ENCODE data around the gene PPFIA4.

Gene PPFIA4

DNA sequence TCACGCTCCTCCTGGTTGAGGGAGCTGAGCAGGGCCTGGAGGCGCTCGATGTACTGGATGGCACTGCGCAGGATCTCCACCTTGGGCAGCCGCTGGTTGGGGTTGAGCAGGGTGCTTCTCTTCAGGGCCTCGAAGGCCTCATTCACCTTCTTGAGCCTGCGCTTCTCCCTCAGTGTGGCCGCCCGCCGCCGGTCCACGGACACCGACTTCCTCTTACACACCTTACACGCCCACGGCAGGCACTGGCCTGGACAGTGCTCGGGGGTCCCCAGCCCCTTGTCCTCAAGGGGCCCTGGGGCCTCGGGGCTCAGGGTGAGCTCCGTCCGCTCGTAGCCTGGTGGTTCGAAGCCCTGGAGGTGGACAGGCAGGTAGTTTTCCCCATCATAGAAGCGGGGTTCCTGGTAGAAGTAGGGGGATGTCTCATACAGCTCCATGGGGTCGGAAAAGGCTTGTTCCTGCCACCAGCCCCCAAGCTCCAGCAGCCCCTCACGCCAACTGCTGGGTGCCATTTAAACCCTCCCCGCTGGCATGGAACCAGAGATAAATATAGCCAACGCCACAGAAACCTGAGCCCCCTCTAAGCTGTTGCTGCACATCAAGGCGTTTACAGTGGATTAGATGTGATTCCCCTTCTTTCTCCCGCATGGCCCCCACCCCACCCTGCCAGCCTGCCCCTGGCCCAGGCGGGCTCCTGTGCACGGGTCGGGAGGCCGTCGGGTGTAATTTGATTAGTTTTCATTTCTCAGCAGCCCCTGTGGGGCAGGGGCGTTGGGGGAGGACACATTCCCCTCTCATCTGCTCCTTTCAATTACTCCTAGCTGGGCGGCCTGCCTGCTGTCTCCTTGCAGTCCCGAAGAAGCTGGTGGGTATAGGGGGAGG lies 59.5 kb downstream of the PPFIA4 start, which contains the start of gene MYOG:
MYOG (minus strand) TSS at position 485 of the 879 bp plus-strand sequence; CDS start at position 434, 51 bp downstream.
- DNase-seq: no peak

DNA sequence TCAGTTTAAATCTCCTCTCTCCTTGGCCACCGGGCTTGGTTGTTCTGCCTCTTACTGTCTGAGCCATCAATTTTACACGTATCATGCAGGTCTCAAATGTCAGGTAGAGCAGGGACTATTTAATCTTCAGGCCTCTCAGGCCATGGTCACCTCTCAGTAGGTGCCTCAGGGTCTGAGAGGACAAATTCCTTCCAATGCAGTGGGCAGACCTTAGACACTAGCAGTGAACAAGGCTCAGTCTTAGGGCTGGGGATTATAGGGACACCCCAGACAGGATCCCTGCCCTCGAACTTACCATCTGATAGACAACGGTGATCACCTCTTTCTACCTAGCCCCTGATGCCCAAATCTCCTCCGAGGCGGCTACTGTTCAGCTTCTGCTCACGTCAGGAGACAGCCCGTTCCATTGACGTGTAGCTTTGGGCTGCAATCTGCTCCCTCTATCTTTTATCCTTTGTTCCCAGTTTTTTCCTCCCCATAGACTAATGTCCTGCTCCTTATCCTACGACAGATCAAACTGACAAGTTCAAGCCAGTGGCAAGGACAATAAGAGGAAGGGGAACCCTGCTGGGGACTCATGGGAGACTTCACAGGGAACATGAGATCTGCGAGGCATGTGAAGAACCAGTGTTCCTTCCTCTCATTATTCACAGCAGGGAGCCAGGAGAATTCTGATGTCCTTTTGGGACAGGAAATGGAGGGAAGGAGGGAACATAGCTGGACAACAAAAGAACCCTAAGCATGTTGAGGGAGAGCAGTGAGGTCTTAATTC lies 60.9 kb downstream of the PPFIA4 start:
- DNase-seq: no peak

DNA sequence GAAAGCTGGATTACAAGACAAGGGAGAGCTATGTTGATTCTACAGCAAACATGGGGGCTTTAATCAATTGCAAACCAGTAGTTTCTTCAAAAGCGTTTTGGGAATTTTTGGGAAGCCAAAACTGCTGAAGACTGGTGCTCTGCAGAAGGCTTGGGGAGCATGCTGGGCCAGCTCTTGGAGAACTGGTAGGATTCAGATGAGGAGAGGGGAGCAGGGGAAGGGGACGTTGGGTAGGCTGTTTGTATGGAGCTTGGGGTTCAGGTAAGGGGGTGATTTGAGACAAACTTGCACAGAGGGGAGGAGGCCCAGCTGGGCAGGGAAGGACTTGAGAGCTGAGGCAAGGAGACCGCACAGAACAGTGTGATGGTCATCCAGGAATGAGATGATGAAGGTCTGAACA lies 62.1 kb downstream of the PPFIA4 start:
- no peak for DNase-seq

DNA sequence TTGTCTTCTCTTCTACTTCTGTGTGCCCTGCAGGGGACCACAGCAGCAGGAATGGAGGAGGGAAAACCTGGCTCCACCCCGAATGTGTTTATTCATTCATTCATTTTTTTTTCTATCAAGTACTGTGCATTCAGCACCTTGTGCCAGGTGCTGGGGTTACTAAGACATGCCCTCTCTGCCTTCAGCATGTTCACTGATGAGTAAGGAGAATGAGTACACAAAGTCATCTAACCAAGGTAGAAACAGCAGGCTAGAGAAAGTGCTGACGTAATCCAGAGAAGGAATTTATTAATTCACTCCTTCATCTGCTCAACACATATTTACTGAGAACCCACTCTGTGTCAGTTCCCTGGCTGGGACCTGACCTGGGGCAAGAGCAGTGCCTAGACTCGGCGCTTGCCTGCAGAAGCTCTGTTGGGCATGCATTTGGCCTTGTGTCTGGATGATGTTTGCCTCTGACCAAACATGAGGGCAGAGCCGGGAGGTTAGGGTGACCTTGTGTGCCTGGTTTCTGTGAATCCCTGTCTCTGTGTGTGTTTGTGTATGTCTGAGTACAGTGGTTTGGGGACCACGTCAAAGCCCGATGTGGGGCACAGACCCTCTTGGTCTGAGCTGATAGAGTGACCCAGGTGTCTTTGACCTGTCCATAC lies 62.8 kb downstream of the PPFIA4 start:
- no peak for DNase-seq

DNA sequence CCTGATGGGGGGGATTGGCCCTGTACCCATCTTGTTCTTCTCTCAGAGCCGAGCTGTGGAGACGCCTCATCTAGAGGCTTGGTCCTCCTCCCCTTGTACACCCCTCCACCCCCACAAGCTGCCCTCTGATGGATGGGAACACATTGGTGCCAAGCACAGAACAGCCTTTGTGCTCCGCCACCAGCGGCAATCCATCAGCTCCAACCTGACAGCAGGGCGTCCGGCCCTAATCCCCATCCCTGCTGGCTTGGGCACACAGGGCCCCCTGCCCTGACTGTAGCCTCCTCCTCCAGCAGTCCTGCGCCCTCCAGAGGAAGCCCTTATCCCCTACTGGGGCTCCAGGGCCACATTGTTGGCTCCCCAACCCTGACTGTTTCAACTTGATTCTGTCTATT lies 63.4 kb downstream of the PPFIA4 start:
- no peak for DNase-seq

DNA sequence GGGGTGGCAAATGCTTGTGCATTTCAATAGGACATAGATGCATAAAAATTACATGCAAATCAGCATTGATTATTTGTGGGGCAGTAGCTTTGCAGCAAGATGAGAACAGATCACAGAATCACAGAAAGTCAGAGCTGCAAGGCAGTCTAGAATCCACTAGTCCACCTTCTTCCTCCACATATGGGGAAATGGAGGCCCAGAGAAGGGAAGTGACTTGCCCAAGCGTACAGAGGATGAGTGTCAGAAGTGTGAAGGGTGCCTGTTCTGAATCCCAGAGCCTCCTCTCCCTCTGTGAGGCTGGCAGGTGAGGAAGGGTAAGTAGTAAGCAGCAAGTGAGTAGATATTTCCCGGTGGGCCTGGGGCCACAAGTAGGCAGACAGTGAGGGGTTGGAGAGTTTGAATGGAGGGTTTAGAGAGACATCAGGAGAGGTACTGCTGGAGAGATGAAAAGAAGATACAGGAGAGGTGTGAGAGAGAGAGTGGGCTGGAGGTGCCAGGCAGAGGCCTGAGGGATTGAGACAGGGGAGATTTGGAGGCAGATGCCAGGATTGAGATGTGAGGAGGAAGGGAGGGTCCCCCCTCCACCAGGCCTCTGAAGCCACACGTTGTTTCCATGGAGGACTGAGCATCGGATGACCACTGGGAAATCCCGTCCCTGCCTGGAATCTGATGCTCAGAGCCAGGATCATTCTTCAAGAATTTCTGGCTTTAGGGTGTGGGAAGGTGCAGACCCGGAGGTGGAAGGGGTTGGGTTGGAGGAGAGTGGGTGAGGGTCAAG lies 64.3 kb downstream of the PPFIA4 start:
- no peak for DNase-seq

DNA sequence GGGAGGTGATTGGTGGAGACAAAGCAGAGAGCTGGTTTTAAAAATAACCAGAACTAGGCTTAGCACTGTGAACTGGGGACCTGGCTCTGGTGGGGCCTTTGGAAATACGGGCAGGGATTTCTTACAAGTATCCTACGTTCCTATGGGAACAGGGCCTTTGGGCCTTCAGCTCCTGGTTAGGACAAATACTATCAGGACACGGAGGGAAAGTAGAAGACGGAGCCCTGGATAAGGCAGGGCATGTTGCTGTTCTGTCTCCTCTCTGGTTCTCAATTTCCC lies 64.8 kb downstream of the PPFIA4 start:
- no peak for DNase-seq

DNA sequence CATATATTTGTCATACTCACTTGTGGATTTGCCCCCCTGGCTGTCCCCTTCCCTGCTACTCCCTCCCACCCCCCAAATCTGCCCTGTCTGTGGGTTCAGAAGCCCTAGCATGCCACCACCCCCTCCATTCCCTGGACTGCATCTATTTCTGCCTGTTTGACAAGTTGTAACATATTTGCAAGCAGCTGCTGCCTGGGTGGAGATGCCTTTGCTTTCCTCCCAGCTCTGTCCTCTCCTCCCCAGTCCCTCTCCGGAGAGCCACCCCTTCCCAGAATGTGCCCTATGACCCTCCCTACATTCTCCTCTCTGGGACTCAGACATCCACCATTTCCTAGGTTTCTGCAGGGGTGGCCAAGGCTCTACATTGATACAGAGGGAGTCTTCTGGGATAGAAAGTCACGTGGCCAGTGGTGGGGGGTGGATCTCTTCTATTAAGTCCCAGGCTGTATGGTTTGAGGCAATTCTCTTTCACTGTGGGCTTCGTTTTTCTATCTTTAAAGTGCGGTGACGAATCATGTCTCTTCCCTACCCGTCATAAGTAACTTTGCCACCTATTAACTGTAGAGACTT lies 65.6 kb downstream of the PPFIA4 start:
- DNase-seq: no peak

DNA sequence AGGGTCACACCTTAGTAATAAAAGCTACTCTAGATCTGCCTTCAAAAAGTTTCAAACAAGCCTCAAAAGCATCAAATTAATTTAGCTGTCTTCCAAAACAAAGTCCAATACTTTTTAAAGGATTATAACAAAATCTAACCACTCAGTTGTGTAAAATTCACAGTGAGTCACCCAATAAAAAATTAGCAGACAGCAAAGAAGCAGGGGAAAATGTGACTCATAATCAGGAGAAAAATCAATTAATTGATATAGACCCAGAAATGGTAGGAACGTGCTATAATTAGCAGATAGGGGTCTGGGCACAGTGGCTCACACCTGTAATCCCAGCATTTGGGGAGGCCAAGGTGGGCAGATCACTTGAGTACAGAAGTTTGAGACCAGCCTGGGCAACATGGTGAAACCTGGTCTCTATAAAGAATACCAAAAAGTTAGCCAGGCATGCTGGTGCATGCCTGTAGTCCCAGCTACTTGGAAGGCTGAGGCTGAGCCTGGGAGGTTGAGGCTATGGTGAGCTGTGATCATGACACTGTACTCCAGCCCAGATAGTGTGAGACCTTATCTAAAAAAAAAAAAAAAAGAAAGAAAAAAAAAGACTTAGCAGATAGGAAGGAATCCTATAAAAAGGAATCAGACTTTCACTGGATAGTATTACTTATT lies 67.6 kb downstream of the PPFIA4 start:
- DNase-seq: no peak

DNA sequence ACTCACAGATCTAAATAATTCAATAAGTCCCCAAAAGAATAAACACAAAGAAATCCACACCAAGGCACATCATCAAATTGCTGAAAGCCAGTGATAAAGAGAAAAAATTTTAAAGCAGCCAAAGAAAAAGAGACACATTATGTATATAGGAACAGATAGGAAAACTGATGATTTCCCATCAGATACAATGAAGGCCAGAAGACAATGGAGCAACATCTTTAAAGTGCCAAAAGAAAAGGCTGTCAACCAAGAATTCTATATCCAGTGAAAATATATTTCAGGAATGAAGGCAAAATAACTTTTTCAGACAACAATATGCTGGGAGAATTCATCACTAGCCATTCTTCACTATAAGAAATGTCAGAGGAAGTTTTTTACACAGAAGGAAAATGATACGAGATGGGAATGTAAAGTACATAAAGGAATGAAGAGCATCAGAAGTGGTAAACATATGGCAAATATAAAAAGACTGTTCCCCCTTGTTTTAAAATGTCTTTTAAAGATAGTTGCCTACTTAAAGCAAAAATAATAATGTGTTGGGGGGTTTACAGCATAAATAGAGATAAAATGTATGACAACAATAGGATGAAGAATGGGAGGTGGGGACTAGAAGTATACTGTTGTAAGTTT lies 68.9 kb downstream of the PPFIA4 start:
- DNase-seq: no peak

DNA sequence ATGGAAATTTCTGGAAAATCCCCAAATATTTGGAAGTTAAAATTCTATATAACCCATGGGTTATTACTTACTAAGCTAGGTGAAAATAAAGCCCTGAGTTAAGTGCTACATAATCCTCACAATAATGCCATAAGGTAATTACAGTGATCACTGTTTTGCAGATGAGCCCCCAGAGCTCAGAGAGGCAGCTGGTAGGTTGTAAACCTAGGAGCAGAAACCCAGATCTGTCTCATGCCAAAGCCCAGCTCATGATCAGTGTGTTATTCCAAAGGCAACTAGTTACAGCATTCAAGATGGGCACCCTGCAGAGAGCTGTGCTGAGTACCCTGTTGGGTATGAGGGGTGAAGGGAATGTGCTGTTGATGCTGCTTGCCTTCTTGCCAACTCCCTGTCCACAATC lies 70.3 kb downstream of the PPFIA4 start:
- no peak for DNase-seq

DNA sequence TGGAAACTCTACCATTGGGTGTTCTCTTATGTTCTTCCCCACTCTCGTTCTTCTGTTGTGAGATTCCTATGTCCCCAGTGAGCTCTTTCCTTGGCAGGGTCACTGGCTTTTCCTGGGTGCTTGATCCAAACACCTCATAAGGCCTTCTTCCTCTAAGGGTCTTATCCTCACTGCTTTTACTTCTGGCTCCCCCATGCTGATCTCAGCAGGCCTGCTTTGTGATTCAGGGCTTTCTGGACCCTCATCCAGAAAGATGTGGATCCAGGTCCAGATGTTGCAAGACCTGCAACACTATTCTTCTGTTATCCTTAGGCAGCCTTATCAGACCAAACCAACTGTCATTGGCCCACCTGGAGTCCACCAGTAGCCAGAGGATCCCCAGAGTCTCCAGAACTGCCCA lies 70.7 kb downstream of the PPFIA4 start:
- DNase-seq: no peak

DNA sequence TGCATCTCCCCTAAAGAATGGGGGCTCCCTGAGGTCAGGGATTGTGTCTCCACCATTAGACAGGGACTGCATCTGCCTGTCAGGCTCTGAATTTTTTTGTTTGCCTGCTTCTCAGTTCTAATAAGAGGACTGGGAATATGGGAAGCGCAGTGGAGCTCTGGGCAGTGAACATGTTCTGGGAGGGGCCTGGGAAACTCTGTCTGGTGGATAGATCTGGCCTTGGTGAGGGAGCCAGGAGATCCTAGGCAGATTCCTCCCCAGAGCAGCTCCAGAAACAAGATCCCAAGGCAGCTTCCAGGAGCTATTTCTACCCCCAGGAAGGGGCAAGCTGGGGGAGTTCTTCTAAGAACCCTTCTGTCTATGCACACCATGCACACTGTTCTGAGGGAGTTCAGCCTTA lies 72.2 kb downstream of the PPFIA4 start:
- DNase-seq: no peak

DNA sequence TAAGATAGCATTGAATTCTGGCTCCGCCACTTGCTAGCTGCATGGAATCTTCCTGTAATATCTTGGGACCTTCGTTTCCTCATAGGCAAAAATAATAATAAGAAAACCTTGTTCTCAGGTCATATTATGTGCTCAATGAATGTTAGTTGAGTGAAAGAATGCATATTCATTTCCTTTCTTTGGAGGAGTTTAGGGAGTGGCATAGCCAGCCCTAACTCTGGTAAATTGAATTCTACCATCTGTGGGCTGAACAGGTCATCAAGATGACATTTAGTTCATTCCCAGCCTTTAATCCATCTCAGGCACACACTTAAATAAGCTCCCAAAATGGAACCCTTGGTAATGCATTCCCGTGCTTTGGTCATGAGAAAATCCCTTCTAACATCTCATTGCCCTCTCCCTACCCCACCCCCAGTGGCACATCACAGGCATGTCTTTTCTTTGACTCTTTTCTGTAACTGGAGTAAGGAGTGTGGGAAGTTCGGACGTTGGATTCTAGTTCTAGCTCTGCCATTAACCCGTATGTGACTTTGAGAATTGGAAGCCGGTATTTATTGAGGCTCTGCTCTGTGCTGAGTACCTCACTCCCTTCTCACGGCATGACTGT lies 72.7 kb downstream of the PPFIA4 start:
- no peak for DNase-seq

DNA sequence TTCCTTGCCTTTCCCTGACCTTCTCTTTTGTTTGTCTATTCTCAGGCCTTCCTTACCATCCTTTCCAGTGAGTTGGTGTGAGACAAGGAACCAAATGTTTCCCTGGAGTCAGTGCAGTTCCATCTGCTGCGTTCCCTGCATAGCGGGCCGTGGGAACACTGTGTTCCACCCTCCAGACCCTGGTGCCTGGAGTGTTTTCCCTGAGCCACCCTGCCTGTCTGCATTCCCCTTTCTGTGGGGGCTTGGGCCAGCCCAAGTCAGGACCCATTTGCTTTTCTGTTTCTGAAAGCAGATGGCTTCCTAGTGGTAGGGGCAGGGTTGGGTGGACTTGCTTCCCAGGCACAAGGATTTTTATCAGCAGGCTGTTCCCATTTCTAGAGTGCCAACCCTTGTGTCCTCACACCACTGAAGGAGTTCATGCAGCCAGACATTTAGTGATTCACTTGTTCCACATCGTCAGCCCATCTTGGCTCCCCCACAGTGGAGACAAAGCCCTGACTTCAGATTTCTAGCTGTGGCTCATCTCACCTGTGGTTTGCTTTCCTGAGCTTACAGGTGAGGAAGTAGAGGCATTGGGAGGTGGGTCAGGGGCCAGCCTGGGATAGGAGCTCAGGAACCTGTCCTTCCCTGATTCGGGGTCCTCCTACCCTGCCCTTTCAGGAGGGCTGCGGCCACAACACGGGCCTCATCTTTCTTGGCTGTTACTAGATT lies 73.7 kb downstream of the PPFIA4 start:
- DNase-seq: no peak

DNA sequence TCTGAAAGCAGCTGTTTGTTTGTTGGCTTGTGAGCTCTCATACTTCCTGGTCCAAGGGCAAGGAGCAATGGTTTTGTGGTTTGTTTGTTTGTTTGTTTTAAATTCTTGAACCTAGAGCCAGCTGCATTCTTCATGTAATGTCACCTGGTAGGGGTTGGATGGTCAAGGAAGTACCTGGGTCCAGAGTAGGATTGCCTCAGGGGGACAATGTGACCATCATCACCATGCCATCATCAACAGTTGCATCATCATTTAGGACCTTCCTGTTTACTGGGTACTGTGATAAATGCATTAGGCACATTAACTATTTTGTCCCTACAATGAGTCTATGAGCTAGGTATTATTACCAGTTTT lies 74.2 kb downstream of the PPFIA4 start:
- no peak for DNase-seq

DNA sequence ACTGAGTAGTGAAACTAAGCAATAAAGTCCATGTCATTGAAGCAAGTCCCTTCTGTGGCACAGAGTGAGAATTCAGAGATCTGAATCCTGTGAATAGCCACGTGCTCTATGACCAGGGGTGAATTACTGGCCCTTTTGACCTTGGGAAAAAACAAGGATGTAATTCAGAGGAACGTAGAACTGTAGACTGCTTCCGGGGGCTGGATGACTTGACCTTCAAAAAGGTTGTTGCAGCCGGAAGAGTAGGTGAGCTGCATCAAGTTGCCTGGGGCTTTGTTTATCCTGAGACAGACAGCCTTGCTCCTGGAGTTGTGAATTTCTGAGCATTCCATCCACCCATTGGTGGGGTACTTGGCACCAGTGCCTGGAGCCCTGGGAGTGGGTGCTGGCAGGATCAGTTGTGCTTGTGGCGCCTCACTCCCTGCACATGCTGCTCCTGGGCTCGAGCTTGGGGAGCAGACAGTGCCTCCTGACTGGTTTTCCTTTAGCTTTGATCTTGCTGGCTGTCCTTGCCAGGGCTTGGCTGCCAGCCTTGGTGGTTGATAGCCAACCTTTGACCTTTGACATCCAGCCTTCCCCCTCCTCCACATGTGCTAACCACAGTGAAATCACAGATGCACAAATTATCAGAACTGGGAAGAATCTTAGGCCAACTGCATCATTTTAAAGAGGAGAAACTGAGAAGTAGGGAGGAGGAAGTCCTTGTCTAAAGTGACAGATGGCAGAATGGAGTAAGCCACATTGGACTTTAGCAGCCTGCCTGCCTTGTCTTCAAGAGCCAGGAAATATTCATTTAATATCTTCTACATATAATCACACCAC lies 75.7 kb downstream of the PPFIA4 start:
- DNase-seq: no peak

DNA sequence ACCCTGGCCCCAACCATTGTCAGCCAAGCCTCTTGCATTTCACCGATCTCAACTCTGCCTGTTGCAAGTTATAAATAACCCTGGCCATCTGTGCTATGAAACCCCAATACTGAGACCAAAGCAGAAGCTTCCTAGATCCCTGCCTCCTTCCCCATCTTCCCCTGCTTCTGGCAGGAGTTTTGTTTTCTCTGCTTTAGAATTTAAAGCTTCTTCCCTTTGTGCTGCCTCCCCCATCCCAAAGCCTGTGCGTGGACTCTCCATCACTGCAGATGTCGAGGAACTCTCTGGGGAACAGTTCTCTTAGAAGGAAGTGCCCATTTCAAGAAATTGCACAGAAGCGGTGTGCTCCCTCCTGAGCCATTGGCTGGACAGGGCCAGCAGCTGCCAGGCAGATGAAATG lies 76.9 kb downstream of the PPFIA4 start:
- DNase-seq: no peak

DNA sequence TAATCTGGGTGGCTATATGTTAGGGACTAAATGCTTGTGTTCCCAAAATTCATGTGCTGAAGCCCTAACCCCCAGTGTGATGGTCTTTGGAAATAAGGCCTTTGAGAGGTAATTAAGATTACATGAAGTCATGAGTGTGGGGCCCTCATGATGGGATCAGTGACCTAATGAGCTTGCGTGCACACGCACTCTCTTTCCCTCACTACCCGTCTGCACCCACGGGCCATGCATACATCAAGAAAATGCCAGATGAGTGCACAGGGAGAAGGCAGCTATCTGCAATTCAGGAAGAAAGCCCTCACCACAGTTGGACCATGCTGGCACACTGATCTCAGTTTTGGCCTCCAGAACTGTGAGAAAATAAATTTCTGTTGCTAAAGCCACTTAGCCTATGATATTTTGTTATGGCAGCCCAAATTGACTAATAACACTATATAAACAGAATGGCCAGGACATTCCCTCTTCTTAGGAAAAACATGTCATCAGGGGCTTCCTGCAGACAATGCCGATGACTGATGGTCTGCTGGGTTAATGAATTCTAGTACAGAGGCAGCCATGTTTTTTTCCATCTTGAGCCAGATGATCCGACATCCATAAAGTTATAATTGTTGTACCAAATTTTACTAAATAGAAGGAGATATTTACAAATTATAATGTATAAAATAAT lies 77.7 kb downstream of the PPFIA4 start:
- DNase-seq: no peak
